Measurements from ENCODE around the gene SH3GLB1. TPM values are rescaled to one million over a fixed set of nuclear protein-coding genes. Genes with fewer than 3 reads are reported as not detected.

The SH3GLB1 gene
- total RNA-seq, 4 donors from 2014 or later = 56.2 to 73.1 (median 61.8) TPM

- 73% methylated on average over 2 of the region's 2 CpGs for WGBS
- Histone ChIP-seq H3K9me3 (peaks cover 0 to 12% (median 3%) of the 10 kb centered on the region in 4 donors), H3K4me3 (no peak overlapping the region), H3K27me3 (no peaks in the 10 kb centered on the region), H3K36me3 (no peaks in the 10 kb centered on the region), H3K27ac (replicated peaks in 1 of 4) (no peak overlapping the region), H3K4me1 (no peaks in the 10 kb centered on the region)
- intact Hi-C loops (cut with DNase I) = no loop called here
- TF ChIP-seq EP300 (IDR thresholded peaks at IDR 0.05) = no peak
- TF ChIP-seq POLR2AphosphoS5 (IDR thresholded peaks at IDR 0.05) = no peak
- TF ChIP-seq POLR2A (IDR thresholded peaks at IDR 0.05; ENCODE audit: low read depth) = no peak
- no peak for TF ChIP-seq CTCF (IDR thresholded peaks at IDR 0.05)
- DNase-seq (ENCODE audit: extremely low spot score) = no peak
Observed at GRCh38 chr1:86765073-86765472, 60.7 kb downstream of the SH3GLB1 start.

- Histone ChIP-seq H3K4me3 (no peak overlapping the region), H3K9me3 (peaks cover 0 to 12% (median 3%) of the 10 kb centered on the region in 4 donors), H3K36me3 (no peaks in the 10 kb centered on the region), H3K4me1 (no peaks in the 10 kb centered on the region), H3K27me3 (no peaks in the 10 kb centered on the region), H3K27ac (replicated peaks in 1 of 4) (no peak overlapping the region)
- TF ChIP-seq CTCF (IDR thresholded peaks at IDR 0.05) (no peak), EP300 (IDR thresholded peaks at IDR 0.05) (no peak), POLR2A (IDR thresholded peaks at IDR 0.05; ENCODE audit: low read depth) (no peak), POLR2AphosphoS5 (IDR thresholded peaks at IDR 0.05) (no peak)
- intact Hi-C loops (cut with DNase I) = no loop called here
- 96% methylated on average over 2 of the region's 2 CpGs for WGBS
- no peak for DNase-seq (ENCODE audit: extremely low spot score)
Observed at GRCh38 chr1:86765674-86766073, 61.3 kb downstream of the SH3GLB1 start.

GRCh38 chr1:86768554-86768953 lies 64.2 kb downstream of the SH3GLB1 start:
- intact Hi-C loops (cut with DNase I) = no loop called here
- Histone ChIP-seq H3K9me3 (peaks cover 0 to 12% (median 3%) of the 10 kb centered on the region in 4 donors), H3K4me3 (no peak overlapping the region), H3K36me3 (no peaks in the 10 kb centered on the region), H3K27me3 (no peaks in the 10 kb centered on the region), H3K4me1 (peaks cover 0 to 3% (median under 1%) of the 10 kb centered on the region in 4 donors), H3K27ac (replicated peaks in 1 of 4) (no peak overlapping the region)
- TF ChIP-seq POLR2A (IDR thresholded peaks at IDR 0.05; ENCODE audit: low read depth) = no peak
- no peak for DNase-seq (ENCODE audit: extremely low spot score)

GRCh38 chr1:86769065-86769464 lies 64.7 kb downstream of the SH3GLB1 start:
- H3K27ac ChIP-seq (replicated peaks in 1 of 4) = no peak overlapping the region
- 96% methylated on average over 4 of the region's 4 CpGs for WGBS
- no peaks in the 10 kb centered on the region for H3K36me3 ChIP-seq
- H3K4me1 ChIP-seq = peaks cover 5 to 8% (median 6%) of the 10 kb centered on the region in 4 donors
- intact Hi-C loops (cut with DNase I) = no loop called here
- no peaks in the 10 kb centered on the region for H3K27me3 ChIP-seq
- TF ChIP-seq CTCF (IDR thresholded peaks at IDR 0.05) (no peak), EP300 (IDR thresholded peaks at IDR 0.05) (no peak), POLR2AphosphoS5 (IDR thresholded peaks at IDR 0.05) (no peak), POLR2A (IDR thresholded peaks at IDR 0.05; ENCODE audit: low read depth) (no peak)
- no peak overlapping the region for H3K4me3 ChIP-seq
- DNase-seq (ENCODE audit: extremely low spot score) = no peak
- peaks cover 0 to 12% (median 3%) of the 10 kb centered on the region in 4 donors for H3K9me3 ChIP-seq

GRCh38 chr1:86773341-86774288 lies 69.2 kb downstream of the SH3GLB1 start:
- WGBS = 44% methylated on average over 5 of the region's 5 CpGs
- no peaks in the 10 kb centered on the region for H3K27me3 ChIP-seq
- peak overlapping the region in 1 of 4 donors; percentile 5 for H3K4me3 ChIP-seq
- intact Hi-C loops (cut with DNase I) = no loop called here
- peaks cover 16 to 21% (median 18%) of the 10 kb centered on the region in 4 donors for H3K4me1 ChIP-seq
- H3K36me3 ChIP-seq = no peaks in the 10 kb centered on the region
- H3K9me3 ChIP-seq = no peaks in the 10 kb centered on the region
- no peak for DNase-seq (ENCODE audit: extremely low spot score)
- H3K27ac ChIP-seq (replicated peaks in 1 of 4) = peak overlapping the region in 2 of 4 donors; percentile 39 to 58
- no peak for TF ChIP-seq CTCF (IDR thresholded peaks at IDR 0.05)
- TF ChIP-seq EP300 (IDR thresholded peaks at IDR 0.05) = no peak
- no peak for TF ChIP-seq POLR2A (IDR thresholded peaks at IDR 0.05; ENCODE audit: low read depth)
- no peak for TF ChIP-seq POLR2AphosphoS5 (IDR thresholded peaks at IDR 0.05)

Measured in esophagus muscularis mucosa (tissue), 4 donors.